HG03097 (cell line): ENCODE measurements around the gene TAS1R3.

Source experiments
- ATAC-seq: cut with Tn5 transposase; IDR thresholded peaks from one replicate; pipeline ENCODE4 v1.9.1; 2021; ENCODE audit not compliant: unreplicated experiment, low FRiP score

The TAS1R3 gene

DNA sequence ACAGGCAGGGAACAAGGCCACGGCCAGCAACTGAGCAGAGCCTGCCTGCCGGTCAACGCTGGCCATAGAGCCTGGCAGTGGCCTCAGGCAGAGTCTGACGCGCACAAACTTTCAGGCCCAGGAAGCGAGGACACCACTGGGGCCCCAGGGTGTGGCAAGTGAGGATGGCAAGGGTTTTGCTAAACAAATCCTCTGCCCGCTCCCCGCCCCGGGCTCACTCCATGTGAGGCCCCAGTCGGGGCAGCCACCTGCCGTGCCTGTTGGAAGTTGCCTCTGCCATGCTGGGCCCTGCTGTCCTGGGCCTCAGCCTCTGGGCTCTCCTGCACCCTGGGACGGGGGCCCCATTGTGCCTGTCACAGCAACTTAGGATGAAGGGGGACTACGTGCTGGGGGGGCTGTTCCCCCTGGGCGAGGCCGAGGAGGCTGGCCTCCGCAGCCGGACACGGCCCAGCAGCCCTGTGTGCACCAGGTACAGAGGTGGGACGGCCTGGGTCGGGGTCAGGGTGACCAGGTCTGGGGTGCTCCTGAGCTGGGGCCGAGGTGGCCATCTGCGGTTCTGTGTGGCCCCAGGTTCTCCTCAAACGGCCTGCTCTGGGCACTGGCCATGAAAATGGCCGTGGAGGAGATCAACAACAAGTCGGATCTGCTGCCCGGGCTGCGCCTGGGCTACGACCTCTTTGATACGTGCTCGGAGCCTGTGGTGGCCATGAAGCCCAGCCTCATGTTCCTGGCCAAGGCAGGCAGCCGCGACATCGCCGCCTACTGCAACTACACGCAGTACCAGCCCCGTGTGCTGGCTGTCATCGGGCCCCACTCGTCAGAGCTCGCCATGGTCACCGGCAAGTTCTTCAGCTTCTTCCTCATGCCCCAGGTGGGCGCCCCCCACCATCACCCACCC is at the start of gene TAS1R3:
TSS of gene TAS1R3 (plus strand) at position 213 of the 898 bp plus-strand sequence. CDS start at position 279, 66 bp downstream.
- ATAC-seq, result no peak

DNA sequence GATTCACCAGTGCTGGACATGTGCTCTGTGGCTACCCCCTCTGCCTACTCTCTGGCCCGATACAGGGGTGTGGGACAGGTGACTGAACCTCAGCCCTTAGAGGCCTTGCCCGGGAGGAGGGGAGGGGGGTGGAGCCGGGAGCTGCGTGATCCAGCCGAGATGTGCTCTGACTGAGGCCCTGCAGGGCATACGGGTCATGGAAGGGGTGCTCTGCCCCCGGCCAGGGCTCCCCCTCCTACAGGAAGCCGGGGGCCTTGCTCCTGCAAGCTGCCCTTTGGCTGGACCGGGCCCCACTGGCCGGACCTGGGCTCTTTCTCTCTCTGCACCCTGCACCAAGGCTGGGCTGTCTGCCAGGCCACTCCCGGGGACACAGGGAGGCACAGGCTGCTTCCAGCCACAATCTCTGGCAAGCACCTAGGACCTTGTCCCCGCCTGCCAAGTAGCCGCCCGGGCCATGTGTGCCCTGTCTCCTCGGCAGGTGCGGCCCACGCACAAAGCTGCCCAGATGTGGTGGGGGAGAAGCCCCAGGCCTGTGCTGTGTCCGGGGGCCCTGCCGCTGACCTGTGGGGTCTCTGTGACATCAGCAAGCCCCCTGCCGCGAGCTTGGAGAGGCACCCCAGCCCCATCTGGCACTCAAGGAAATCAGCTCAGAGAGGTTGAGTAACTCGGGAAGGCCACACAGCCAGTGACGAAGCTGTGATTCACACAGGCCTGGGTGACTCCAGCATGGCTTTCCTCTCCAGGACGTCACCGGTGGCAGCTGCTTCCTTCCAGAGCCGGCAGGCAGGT is 49.4 kb upstream of the TAS1R3 start:
- ATAC-seq, result no peak

DNA sequence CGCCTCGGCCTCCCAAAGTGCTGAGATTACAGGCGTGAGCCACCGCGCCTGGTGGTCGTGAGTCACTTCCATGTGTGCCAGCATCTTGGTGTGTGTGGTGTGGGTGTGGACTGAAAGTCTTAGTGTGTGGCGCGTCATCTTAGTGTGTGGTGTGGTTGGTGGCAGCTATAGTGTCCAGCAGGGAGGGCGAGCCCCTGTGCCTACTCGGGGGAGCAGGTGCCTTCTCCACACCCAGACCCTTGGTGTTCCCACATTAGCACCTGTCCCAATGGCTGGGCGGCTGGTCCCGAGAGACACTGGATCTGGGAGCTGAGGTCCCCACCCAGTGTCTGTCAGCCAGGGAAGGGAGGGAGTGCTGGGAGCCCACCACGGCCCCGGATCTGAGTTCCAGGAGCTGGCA is 48.1 kb upstream of the TAS1R3 start:
- ATAC-seq, result no peak

DNA sequence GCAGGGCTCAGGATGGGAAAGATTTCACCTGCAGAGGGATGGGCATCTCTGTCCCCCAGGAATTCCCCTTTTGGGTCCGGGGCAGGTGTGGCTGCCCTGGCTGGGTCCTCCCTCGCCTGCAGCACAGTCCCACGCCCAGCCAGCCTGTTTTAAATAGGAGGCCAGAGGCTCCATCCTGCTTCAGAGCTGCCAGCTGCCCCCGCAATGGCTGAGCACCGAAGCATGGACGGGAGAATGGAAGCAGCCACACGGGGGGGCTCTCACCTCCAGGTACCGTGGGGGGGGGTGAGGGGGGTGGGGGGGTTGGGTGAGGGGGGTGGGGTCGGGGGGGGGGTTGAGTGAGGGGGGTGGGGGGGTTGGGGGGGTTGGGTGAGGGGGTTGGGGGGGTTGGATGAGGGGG is 47.3 kb upstream of the TAS1R3 start:
- no peak for ATAC-seq

DNA sequence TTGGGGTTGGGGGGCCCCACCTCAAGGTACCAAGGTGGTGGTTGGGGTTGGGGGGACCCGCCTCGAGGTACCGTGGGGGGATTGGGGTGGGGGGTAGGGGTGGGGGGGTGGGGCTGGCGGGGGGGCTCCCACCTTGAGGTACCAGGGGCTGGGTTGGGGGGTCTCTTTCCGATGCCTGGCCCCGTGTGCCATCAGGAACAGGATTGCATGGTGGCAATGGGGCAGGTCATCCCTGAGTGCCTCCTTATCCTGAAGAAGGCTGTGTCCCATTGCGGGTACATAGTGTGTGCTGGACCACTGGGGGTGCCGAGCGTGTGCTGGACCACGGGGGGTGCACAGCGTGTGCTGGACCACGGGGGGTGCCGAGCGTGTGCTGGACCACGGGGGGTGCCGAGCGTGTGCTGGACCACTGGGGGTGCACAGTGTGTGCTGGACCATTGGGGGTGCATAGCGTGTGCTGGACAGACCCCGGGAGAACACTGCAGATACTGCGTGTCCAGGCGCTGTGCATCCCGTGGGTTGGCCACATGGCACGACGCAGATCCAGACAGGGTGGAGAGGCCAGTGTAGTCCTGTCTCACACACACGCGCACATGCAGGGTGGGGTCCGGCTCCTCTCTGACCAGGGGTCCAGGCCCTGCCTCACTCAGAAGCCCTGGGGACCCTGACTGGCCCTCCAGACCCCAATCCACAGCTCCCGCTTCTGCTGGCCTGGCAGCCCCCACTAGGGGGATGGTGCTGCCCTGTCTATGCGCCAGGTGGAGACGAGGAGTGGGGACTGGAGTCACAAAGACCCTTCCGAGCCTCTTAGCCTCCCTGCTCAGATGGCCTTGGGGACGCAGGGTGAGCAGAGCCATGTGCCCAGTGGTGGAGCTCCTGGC is 46.6 kb upstream of the TAS1R3 start:
- no peak for ATAC-seq

DNA sequence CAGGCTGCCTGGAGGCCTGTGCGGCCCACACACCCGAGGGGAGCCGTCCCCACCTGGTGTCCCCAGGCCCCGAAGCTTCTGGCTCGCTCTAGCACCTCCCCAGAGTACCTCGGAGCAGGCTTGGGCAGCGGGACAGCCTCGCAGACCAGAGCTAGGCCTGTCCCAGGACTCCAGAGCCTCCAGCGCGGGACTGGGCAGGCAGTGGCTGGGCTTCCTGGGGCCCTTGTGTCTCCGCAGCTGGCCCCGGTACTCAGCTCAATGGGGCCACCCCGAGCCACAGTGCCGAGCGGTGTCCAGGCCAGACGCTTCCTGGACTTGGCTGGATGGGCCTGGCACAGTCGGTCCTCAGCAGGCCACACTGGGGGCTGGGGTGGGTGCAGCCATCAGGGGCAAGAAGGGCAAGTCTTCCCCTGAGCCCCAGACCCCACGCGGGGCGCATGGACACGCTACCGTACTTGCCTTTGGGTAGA is 45.9 kb upstream of the TAS1R3 start:
- no peak for ATAC-seq

DNA sequence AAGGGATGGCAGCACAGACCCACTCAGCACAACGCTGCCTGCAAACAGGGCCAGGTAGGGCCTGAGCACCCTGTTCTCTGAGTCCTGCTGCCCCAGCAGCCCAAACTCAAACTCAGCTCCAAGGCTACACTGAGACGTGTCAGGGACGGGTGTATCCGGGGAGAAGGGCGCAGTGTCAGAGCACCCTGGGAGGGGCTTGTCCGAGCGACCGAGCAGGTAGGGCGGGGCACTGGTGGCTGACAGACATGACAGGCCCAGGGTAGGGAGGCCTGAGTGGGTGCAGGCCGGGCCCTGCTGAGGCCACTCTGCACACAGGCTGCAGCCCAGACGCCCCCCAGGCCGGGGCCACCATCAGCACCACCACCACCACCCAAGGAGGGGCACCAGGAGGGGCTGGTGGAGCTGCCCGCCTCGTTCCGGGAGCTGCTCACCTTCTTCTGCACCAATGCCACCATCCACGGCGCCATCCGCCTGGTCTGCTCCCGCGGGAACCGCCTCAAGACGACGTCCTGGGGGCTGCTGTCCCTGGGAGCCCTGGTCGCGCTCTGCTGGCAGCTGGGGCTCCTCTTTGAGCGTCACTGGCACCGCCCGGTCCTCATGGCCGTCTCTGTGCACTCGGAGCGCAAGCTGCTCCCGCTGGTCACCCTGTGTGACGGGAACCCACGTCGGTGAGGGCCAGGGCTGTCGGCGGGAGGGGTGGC is 45.3 kb upstream of the TAS1R3 start:
- no peak for ATAC-seq

DNA sequence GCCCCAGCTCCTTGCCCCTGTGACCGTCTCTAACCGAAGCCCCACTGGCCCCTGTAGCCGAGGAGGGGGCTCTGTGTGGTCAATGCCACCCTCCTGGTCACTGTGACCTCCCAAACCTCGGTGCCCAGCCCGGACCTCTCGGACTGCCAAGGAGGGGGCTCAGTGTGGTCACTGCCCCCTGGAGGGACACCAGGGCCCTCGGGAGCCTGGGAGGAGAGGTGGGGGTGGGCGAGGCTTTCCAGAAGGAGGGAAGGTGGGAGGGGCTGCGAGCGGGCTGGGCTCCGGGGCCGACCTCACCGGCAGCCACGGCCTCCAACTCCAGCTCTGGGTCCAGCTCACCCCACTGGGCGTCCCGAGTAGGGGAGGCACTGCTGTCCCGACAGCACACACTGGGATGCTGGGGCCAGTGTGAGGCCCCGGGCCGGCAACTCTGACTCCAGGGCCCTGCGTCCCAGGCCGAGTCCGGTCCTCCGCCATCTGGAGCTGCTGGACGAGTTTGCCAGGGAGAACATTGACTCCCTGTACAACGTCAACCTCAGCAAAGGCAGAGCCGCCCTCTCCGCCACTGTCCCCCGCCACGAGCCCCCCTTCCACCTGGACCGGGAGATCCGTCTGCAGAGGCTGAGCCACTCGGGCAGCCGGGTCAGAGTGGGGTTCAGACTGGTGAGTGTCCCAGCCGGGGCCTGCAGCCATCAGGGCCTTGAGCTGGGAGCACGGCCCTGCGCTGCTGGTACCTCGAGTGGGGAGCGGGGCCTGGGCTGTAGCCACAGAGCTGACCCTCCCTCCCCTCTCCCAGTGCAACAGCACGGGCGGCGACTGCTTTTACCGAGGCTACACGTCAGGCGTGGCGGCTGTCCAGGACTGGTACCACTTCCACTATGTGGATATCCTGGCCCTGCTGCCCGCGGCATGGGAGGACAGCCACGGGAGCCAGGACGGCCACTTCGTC is 44.5 kb upstream of the TAS1R3 start:
- no peak for ATAC-seq

DNA sequence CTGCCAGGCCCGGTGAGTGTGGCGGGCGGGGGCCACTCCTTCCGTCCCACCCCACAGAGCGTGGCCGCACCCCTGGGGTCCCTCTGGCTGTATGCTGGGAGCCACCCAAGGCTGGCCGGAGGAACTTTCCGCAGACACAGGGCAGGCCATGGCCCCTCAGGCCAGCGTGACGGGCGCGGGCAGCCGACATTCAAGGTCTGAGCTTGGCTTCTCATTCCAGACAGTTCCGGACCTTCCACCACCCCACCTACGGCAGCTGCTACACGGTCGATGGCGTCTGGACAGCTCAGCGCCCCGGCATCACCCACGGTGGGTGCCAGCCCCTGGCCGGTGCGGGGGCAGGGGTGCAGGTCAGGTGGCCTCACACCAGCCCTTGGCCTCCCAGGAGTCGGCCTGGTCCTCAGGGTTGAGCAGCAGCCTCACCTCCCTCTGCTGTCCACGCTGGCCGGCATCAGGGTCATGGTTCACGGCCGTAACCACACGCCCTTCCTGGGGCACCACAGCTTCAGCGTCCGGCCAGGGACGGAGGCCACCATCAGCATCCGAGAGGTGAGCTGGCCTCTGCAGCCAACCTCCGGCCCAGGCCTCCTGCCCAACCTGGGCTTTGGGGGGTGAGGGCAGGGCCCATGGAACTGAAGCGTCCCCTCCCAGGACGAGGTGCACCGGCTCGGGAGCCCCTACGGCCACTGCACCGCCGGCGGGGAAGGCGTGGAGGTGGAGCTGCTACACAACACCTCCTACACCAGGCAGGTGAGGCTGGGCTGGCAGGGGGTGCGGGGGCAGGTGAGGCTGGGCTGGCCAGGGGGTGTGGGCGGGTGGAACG is 43.6 kb upstream of the TAS1R3 start:
- ATAC-seq, result no peak

DNA sequence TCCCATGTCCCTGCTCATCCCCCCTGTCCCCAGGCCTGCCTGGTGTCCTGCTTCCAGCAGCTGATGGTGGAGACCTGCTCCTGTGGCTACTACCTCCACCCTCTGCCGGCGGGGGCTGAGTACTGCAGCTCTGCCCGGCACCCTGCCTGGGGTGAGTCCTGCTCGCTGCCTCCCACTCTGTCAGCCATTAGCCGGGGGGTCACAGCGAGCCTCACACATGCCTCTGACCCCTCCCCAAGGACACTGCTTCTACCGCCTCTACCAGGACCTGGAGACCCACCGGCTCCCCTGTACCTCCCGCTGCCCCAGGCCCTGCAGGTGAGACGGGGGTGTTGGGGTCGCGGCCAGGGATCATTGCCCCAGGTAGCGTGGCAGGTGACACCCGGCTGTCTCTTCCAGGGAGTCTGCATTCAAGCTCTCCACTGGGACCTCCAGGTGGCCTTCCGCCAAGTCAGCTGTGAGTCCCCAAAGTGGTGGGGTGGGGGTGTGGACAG is 40.8 kb upstream of the TAS1R3 start:
- ATAC-seq, result no peak

DNA sequence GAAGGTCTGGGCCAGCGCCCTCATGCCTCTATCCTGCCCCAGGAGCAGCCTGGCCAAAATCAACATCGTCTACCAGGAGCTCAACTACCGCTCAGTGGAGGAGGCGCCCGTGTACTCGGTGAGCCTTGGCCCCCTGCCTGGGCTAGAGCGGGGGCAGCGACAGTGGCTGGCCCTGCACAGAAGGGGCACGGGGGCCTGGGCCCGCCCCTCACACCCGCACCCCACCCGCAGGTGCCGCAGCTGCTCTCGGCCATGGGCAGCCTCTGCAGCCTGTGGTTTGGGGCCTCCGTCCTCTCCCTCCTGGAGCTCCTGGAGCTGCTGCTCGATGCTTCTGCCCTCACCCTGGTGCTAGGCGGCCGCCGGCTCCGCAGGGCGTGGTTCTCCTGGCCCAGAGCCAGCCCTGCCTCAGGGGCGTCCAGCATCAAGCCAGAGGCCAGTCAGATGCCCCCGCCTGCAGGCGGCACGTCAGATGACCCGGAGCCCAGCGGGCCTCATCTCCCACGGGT is 40.0 kb upstream of the TAS1R3 start:
- no peak for ATAC-seq

DNA sequence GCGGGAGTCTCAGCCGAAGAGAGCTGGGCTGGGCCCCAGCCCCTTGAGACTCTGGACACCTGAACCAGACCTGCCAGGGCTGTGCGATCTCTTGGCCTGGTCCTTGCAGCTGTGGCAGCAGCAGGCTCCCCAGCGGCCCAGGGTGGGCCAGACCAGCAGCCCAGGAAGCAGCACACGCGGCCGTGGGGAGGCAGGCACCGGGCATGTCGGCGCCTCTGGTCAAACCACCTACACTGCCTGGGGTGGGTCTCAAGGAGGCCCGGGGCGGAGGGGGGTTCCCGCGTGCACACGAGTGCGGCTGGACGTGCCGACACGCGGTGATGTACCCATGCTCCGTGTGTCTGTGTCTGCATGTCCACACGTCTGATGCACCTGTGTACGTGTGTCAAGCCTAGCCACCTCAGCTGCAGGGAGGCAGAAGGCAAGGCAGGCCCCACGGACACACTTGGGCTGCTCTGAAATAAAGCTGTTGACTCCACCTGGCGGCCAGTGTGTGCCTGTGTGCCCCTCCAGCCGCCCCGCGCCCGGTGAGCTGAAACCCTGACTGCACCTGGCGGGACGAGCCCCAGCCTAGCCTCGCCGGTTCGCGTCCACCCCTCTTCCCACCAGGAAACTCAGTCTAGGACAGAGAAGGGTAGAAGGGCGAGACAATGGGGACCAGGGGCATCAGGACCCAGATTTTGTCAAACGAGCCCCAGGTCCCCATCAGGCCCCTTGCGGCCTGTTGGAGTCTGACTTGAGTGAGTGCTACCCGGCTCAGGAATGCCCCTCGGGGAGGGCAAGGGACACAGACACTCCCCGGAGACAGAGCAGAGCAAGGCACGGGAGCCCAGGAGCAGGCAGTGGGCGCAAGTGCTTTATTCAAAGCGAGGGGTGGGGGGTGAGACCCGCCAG is 39.3 kb upstream of the TAS1R3 start:
- no peak for ATAC-seq

DNA sequence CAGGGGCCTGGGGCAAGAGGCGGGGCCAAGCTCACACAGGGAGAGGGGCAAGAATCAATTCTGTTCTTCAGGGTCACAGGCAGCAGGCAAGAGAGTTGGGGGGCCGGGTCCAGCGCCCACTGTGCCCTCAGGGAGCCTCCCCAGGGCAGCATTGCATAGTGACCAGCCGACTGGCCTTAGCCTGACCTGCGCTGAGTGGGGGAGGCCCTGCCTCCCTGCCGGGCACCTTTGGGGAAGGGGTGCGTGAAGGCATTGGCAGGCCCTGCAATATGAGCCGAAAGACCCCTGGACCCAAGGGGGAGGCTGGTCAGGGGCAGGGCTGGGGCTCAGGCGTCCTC is 38.7 kb upstream of the TAS1R3 start:
- no peak for ATAC-seq

DNA sequence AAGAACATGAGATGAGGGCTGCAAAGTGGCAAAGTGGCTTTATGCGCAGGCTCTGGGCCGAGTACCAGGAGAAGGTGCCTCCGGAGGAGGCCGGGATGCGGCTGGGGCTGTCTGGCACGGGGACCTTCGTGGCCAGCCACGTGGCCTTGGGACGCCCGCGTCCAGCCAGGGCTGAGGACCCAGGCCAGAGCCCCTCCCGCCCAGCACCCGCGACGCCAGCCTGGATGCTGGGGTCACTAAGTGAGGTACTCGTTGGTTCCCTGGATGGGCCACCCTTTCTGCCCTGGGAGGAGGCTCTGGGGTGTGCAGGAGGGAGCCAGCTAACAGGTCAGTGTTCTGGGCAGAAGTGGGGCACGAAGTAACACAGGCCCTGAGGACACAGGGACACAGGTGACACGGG is 38.2 kb upstream of the TAS1R3 start:
- ATAC-seq, result no peak

DNA sequence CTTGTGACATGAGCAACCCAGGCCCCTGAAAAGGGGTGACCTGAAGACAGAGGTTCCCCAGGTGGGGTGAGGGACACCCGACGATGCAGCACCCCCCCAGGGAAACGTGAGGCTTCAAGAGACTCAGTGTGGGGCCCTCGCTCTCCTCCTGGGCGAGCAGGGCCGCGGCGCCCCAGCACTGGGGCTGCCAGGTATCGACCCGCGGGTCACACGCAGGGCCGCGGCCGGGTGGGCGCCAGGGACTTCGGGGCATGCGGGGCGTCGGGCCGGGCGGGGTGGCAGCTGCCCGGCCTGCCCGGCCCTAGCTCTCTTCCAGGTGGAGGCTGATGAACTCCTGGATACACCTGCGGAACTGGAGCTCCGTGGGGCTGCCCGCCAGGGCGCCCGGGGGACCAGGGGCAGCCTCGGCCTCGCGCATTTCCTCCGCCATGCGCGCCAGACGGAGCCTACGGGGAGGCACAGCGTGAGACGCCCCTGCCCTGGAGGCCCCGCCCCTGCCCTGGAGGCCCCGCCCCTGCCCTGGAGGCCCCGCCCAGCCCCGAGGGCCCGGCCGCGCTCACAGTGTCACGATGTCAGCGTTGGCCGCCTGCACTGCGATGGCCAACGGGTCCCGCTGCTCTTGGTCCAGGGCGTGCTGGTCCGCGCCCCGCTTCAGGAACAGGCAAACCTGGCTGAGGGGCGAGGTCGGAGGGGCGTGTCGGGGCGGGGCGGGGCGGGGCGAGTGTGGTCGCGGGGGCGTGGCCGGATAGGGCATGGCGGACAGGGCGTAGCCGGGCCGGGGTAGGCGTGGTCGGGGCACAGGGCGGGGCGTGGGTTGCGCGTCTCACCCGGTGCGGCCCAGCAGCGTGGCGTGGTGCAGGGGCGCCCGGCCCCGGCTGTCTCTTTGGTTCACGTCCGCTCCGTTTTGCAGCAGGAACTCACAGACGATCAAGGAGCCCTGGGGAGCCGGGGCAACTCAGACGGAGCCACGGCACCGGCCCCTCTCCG is 37.5 kb upstream of the TAS1R3 start:
- no peak for ATAC-seq
